Choroid plexus epithelial cell (primary cell): ENCODE measurements around the gene PTTG1IP2.

Source experiments
- DNase-seq: peaks from one replicate; pipeline ENCODE4 v3.0.0-alpha.2; 2010; ENCODE audit warnings: low read depth
- H3K4me3 ChIP-seq: 2 replicates; pipeline ENCODE4 v1.5.1; 2011; ENCODE audit warnings: low read depth, mild to moderate bottlenecking, control low read depth, low read length, moderate library complexity
- TF ChIP-seq, protein P1 (sequence below): conservative IDR thresholded peaks from 2 replicates; pipeline ENCODE4 v1.5.1; 2011; ENCODE audit warnings: low read depth, mild to moderate bottlenecking, control low read depth, inconsistent platforms, low read length, moderate library complexity

PTTG1IP2 gene

DNA sequence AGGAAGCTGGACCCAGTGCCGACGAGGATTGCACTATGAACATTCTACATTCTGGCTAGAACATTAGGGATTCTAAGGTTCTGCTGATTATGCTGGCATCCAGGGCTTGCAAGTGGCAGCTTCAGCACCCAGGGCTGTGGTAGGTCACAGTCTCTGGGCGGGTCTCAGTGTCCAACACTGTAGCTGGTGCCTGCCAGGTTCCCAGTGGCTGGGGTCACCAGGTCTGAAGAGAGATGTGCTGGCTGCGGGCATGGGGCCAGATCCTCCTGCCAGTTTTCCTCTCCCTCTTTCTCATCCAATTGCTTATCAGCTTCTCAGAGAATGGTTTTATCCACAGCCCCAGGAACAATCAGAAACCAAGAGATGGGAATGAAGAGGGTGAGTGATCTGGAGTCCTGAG, at the start of gene PTTG1IP2:
Gene PTTG1IP2, plus strand, starts transcription at position 86 of the 400 bp plus-strand sequence. Its CDS starts 148 bp downstream, at position 234.
- TF ChIP-seq, protein P1, sequence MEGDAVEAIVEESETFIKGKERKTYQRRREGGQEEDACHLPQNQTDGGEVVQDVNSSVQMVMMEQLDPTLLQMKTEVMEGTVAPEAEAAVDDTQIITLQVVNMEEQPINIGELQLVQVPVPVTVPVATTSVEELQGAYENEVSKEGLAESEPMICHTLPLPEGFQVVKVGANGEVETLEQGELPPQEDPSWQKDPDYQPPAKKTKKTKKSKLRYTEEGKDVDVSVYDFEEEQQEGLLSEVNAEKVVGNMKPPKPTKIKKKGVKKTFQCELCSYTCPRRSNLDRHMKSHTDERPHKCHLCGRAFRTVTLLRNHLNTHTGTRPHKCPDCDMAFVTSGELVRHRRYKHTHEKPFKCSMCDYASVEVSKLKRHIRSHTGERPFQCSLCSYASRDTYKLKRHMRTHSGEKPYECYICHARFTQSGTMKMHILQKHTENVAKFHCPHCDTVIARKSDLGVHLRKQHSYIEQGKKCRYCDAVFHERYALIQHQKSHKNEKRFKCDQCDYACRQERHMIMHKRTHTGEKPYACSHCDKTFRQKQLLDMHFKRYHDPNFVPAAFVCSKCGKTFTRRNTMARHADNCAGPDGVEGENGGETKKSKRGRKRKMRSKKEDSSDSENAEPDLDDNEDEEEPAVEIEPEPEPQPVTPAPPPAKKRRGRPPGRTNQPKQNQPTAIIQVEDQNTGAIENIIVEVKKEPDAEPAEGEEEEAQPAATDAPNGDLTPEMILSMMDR, result no peak
- H3K4me3 ChIP-seq, result no peak within 1 kb of the TSS
- DNase-seq, result no peak

DNA sequence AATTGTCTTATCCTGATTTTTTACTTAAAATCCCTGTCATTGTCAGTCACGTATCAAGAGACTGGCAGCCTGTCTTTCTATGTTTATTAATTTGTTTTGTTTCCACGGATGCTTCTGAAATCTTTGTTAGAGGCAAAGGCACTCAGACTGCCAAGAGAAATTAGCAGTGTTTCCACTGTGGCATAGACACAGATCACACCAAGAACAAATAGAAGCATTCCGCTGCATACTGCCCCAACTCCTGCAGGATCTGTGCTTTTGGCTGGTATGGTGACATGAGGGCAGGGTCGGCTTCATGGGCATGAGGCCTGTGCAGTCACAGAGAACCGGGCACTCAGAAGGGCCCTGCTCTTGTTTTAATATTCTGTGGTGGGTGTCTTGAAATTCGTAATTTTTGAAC, 47.8 kb upstream of the PTTG1IP2 start:
- no peak overlapping the region for H3K4me3 ChIP-seq
- TF ChIP-seq, protein P1, result no peak
- no peak for DNase-seq

DNA sequence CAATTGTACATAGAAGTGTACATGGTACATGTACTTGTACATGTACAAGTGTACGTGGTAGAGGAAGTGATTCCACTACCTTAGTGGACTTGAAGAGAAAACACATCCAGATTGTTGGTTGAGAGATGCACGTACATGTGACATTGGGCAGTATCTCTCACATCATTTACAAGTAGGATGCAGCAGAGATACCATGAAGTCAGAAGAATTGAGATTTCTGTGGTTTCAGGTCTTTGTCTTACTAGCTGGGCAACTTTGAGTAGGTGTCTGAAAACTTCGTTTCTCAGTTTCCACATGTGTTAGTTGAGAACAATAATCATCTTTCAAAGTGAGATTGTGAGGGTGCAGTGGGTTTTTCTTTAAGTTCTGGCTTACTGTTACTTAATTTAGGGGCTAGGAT, 44.7 kb upstream of the PTTG1IP2 start:
- TF ChIP-seq, protein P1, result no peak
- no peak for DNase-seq
- H3K4me3 ChIP-seq, result no peak overlapping the region

DNA sequence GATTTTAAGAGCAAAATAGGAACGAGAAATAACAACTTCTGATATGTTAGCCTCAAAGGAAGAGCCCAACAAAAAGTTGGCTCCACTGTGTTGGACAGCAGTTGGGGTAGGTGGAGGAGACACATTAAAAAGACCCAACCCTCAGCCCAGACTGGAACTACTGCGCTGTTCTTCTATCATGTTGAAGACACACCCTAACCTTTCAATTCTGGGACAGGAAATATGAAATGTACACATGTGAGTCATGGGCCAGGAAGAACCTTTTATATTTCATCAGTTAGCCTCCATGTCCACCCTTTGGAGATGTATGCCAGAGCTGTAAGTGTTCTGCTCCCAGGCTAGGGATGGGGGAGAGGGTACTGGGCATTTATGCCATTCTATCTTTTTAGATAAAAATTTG, 44.1 kb upstream of the PTTG1IP2 start:
- TF ChIP-seq, protein P1, result no peak
- no peak overlapping the region for H3K4me3 ChIP-seq
- DNase-seq, result peak; percentile 22

DNA sequence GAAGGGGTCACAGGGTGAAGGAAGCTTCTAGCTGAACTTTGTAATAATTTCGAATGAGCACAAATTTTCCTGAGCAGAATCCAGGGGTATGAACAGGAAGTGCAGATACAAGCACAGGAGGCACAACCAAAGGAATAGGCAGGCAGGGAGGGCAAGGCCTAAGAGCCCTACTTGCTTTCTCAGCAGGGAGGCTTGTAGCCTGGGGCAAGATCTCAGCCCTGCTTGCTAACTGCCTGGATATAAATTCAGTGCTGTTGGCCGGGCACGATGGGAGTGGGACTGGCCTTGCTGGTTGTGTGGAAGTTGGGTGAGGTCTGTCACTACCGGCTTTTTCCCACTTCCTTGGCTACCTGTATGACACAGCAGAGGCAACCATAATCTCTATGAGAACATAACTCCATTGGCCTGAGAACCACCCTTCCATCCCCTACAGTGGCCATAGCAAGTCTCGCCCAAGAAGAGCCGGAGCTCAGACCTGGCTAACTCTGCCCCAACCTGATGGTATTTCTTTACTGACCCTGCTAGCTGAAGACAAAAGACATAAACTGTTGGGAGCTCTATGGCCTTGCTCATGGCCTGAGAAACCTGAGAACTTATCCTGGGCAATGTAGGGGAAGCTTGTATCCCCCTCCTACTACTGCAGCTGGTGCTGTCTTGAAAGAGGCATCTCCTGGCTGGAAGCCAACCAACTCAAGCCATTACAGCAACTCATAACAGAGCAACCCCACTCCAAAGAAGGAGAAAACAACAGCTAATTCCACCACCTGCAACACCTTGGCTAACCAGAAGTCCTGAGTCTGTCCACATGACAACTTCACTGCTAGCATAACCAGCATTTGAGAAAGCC, 38.6 kb upstream of the PTTG1IP2 start:
- peak; percentile 34 for DNase-seq
- H3K4me3 ChIP-seq, result no peak overlapping the region
- TF ChIP-seq, protein P1, result no peak

DNA sequence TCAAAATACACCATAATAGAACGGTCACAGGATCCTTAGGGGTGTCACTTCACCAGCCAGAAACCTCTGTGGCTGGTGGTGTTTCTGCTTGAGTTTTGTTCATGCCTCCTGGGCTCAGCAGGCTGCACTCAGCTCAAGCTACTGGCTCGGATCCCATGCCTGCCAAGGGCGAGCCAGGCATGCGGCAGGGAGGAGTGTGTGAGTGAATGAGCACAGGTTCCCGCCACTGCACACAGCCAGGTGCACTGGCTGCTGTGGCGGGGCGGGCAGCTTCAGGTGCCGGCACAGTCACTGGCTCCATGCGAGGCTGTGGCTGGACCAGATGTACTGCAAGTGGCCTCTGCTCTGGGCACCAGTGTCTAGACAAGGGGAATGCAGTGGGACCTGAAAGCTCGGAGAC, 36.7 kb upstream of the PTTG1IP2 start:
- no peak overlapping the region for H3K4me3 ChIP-seq
- no peak for DNase-seq
- TF ChIP-seq, protein P1, result no peak

DNA sequence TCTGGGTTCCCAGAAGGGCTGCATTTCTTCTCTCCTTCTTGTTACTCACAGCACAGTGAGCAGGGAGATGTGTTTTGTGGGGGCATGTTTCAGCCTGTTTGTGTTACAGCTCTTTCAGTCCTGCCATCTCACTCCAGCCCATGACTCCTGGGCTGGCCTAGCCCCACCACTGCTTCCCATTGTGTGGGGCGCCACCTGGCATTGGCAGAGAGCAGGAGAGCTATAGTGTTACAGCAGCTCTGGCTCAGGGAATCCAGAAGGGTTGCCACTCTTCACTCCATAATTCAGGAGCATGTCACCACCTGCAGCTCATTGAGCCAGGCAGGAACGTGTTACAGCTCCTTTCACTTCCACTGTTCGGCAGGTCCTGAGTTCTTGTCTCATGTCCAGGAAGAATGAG, 36.2 kb upstream of the PTTG1IP2 start:
- TF ChIP-seq, protein P1, result no peak
- DNase-seq, result no peak
- no peak overlapping the region for H3K4me3 ChIP-seq
